HCEC 1CT (cell line): Measurements from ENCODE around the gene ANP32E.
A peak's percentile ranks its signal among the peaks of the same experiment; 100 is the strongest.
"Not testable (repeated sequence)": the region's sequence is repeated elsewhere in the genome, so short reads cannot be mapped to it uniquely, and the experiment has no call there.

Source experiments
- DNase-seq: peaks from one replicate; pipeline ENCODE4 v3.0.0-alpha.2; 2017

ANP32E gene

DNA sequence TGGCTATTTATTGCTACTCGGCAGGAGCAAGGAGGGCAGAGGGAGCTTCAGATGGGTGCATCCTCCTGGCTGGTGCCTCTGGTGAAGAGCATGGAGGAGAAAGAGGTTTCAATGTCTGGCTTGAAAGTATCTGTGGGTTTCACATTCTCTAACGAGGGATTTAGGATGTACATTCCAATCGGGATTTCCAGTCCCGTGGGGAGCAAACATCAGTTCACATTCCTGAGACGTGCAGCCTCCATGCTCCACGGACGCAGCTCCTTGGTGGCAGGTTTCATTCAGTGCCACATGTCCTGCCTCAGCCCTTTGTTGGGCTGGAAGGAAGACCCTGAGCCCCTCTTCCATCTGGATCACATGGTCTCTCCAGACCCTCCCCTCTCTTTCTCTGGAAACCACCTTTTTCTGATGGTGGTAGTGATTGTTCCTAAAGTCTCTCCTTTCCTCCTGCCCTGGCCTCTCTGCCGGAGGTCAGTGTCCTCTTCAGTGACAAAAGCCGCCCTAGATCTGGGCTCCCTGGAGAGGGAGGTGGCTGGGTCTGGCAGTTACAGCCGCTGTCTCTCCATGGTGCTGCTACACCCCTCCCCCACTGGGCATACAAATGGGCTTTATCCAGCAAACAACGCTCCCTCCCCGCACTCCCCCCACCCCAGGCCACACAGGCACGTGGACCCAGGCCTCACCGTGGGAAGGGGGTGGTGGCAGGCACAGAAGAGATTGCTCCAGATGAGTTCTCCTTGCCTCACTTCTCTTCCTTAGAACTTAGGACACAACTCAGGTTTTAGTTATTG lies 20.8 kb upstream of the ANP32E start:
- no peak for DNase-seq

GRCh38 chr1:150256198-150256553 lies 20.3 kb upstream of the ANP32E start:
- no peak for DNase-seq

DNA sequence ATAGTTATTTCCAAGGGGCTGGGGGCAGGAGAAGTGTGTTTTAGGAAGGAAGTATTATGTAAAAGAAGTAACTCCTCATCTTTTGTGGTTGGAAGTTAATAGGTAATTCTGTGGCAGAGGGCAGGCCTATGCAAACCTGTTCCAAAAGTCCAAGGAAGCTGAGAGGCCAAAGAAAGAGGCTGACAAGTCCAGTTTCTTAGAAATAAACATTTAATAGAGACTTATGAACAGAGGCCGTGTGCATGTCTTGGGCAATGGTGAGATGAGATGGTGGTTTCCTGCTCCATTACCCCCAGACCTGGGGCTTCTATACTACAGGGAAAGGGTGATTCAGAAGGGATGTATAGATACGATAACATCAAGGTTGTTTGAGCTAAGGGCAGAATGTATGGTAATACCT lies 14.0 kb upstream of the ANP32E start:
- no peak for DNase-seq

GRCh38 chr1:150243003-150243402 lies 7.1 kb upstream of the ANP32E start:
- no peak for DNase-seq

DNA sequence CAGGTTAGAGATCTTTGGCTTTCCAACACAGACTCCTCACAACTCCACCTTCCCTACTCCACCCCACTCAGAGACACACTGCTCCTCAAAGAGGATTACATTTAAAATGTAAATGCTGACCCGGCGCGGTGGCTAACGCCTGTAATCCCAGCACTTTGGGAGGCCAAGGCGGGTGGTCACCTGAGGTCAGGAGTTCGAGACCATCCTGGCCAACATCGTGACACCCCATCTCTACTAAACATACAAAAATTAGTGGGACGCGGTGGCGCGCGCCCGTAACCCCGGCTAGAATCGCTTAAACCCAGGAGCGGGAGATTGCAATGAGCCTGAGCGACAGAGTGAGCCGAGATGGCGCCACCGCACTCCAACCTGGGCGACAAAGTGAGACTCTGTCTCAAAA lies 1.8 kb upstream of the ANP32E start:
- no peak for DNase-seq

DNA sequence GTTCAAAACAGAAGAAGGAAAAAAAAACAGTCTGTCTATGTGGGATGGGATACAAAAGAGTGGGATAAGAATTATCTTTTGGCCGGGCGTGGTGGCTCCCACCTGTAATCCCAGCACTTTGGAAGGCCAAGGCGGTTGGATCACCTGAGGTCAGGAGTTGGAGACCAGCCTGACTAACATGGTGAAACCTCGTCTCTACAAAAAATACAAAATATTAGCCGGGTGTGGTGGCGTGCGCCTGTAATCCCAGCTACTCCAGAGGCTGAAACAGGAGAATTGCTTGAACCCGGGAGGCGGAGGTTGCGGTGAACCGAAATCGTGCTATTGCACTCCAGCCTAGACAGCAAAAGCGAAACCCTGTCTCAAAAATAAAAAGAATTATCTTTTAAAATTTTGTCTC lies 1.3 kb upstream of the ANP32E start:
- DNase-seq, result not testable (repeated sequence)

DNA sequence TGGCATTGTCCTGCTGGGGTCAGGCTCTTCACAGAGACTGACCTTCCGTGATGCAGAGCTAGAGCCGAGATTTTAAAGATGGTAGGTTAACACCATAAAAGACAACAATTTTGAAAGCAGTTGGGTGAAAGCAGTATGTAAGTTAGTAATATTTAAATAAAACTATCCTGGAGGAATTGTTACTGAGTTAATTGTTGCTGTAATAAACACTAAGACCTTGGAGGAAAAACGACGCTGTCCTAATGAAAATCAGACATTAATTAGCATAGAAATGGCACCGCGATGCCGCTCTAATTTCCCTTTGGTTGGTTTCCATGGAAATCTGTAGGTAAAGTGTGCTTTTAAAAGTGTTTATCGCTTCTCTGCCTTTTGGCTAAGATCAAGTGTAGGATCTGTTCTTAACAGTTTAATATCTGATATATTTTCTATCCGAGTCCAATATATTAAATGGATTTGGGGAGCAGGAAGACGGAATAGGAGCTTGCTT lies 745 bp upstream of the ANP32E start:
- no peak for DNase-seq

DNA sequence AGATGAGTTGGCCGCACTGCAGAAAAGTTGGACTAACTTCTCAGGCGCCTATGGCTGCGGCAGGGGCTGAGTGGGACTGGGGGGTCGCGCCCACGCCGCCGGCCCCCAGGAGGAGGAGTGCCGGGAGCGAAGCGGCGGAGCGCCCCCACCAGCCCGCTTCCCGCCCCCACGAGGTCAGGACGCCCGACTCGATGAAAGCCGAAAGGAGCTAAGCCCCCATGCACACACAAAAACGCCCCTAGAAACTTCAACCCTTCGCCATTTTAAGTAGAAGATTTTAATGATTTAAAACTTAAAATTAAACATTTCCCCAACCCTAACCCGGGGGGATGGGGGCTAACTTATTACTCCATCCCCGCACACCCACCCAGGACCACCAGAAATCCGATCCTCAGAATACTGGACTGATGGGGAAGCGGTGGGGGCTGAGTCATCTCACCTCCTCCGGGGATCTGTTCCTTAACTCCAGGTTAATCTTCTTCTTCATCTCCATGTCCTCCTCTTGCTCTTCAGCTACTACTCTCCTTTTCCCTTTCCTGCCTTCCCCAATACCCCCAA lies 539 bp downstream of the ANP32E start:
- peak; percentile 12 for DNase-seq

DNA sequence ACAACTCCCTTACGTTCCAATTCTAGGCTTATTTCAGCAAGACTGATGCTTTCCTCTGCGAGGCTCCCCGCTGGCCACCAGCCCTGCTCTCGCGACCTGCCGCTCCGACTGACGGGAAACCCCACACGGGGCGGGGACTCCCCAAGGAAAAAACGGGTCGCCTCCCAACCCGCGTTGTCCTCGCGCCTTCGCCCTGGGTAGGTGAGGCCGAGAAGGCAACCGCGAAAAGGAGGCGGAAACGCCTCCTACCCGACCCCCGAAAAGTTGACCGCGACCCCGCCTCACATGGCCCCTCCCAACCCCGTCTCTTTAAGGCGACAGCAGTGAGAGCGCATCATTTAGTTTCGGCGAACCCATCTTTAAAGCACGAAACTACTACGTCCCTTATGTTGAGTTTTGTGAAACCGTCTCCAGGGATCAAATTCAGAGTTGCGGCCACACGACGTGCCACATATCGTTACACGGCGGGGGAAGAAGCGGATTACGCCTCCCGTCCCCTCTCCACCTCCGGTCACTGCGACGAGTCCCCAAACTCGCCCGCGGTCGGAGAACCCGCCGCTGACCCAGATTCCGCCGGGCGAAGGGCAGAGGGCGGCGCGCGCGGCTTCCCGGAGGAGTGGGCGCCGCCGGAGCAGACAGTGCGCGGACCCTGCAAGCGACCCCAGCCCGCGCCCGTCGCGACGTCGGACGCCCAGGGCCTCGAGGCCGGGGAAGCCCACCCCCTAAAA lies 1.2 kb downstream of the ANP32E start:
- peak; percentile 70 for DNase-seq

DNA sequence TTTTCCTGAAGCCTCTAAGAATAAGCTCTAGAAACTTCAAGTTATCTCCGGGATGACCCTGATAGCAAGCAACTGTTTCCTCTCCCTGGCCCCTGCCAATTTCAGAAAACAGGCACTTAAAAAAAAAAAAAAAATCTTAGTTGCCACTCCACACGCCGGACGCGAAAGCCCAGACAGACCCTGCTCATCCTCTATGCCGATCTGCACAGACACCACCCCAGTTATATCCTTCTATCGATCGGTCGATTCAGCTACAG lies 1.7 kb downstream of the ANP32E start:
- no peak for DNase-seq

DNA sequence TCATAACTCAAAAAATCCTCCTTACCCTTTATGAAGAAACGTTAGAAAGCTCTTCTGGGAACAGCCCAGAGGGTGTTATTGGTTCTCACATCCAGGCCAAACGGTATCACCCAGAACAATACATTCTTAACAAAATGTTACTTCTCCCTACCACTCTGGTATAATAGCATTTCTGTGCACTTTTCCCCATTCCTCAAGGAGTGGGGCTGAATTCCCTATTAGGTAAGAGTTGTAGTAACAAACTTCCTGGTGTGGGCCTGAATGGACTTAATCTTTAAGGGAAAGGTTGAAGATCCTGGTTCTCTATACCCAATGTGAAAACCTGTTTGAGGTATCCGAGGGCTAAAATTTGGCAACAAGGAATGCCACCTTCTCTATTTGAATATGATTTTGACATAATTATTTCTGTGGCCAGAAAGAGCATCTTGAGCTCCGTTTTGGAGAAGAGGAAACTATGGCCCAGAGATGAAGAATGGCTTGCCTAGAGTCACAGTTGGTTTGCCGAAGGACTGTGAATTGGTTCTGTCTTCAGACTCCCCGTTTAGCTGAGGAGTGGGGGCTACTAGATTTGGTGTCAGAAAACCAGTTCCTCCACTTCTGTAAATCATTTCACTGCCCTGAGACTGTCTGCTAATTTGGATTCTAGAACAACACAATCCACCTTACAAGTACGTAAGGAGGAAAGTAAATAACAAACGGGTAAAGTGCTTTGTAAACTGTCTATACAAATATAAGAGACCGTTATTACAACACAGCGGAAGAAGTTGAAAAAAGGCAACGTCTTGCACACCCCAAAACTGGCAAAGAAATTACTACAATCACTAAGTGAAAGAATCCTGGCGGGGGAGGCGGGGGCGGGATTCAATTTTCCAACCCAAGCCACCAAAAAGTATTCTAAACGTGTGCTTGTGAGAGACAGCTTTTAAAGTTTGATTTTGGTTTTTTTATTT lies 2.3 kb downstream of the ANP32E start:
- peak; percentile 49 for DNase-seq

GRCh38 chr1:150232921-150233320 lies 3.0 kb downstream of the ANP32E start:
- DNase-seq, result not testable (repeated sequence)

GRCh38 chr1:150228246-150228645 lies 7.7 kb downstream of the ANP32E start:
- not testable (repeated sequence) for DNase-seq

GRCh38 chr1:150227228-150227627 lies 8.7 kb downstream of the ANP32E start:
- DNase-seq, result no peak

DNA sequence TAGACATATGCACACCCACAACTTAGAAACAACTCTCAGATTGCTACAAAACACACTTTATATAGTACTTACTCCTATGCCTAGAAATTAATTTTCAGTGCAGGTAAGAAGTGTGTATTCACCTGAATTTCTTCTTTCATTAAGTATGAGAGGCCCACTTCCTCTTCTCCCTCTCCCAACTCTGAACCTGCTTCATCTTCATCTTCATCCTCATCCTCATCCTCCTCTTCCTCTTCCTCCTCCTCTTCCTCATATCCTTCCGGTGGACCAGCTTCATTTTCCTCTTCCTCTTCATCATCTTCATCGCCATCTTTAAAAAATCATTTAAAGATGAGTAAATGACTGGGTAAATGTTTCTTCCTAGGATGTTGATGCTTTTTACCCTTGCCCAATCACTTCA lies 9.4 kb downstream of the ANP32E start:
- no peak for DNase-seq

GRCh38 chr1:150225546-150225945 lies 10.4 kb downstream of the ANP32E start:
- no peak for DNase-seq

- no peak for DNase-seq
Observed at GRCh38 chr1:150224983-150225382, 10.9 kb downstream of the ANP32E start.

GRCh38 chr1:150221552-150221951 lies 14.4 kb downstream of the ANP32E start:
- peak; percentile 27 for DNase-seq

GRCh38 chr1:150215855-150216254 lies 20.1 kb downstream of the ANP32E start:
- DNase-seq, result not testable (repeated sequence)

GRCh38 chr1:150214099-150214756 lies 21.7 kb downstream of the ANP32E start:
- DNase-seq, result not testable (repeated sequence)

- peak; percentile 92 for DNase-seq
Observed at GRCh38 chr1:150213170-150214098, 22.5 kb downstream of the ANP32E start.
